CD1c-positive myeloid dendritic cell (primary cell): ENCODE results near the gene EEF1AKMT3.

Experiments
- DNase-seq: peaks from one replicate; pipeline ENCODE4 v3.0.0-alpha.2; 2016; ENCODE audit errors: extremely low spot score

Gene EEF1AKMT3

GRCh38 chr12:57772429-57773322 is at the start of gene EEF1AKMT3:
Gene EEF1AKMT3, plus strand, starts transcription at chr12:57772614. Its CDS starts 111 bp downstream, at chr12:57772725.
- DNase-seq: peak; percentile 65

GRCh38 chr12:57722716-57723629 is 49.4 kb upstream of the EEF1AKMT3 start:
- DNase-seq: no peak

- DNase-seq: no peak
Observed at GRCh38 chr12:57723630-57723962, 48.8 kb upstream of the EEF1AKMT3 start.

- DNase-seq: no peak
Observed at GRCh38 chr12:57724003-57724935, 48.1 kb upstream of the EEF1AKMT3 start.

- DNase-seq: no peak
Observed at GRCh38 chr12:57724936-57725740, 47.3 kb upstream of the EEF1AKMT3 start.

- no peak for DNase-seq
Observed at GRCh38 chr12:57725851-57726150, 46.6 kb upstream of the EEF1AKMT3 start.

- DNase-seq: no peak
Observed at GRCh38 chr12:57726151-57726883, 46.1 kb upstream of the EEF1AKMT3 start.

GRCh38 chr12:57726884-57727757 is 45.3 kb upstream of the EEF1AKMT3 start:
- no peak for DNase-seq

GRCh38 chr12:57727758-57728395 is 44.5 kb upstream of the EEF1AKMT3 start:
- DNase-seq: no peak

GRCh38 chr12:57729321-57729844 is 43.0 kb upstream of the EEF1AKMT3 start:
- DNase-seq: no peak

- no peak for DNase-seq
Observed at GRCh38 chr12:57730336-57731067, 41.9 kb upstream of the EEF1AKMT3 start.

GRCh38 chr12:57731411-57732080 is 40.9 kb upstream of the EEF1AKMT3 start:
- no peak for DNase-seq

GRCh38 chr12:57732270-57732669 is 40.1 kb upstream of the EEF1AKMT3 start:
- no peak for DNase-seq

GRCh38 chr12:57732726-57733593 is 39.5 kb upstream of the EEF1AKMT3 start:
- DNase-seq: no peak

- DNase-seq: no peak
Observed at GRCh38 chr12:57733928-57734327, 38.5 kb upstream of the EEF1AKMT3 start.

- no peak for DNase-seq
Observed at GRCh38 chr12:57734591-57734990, 37.8 kb upstream of the EEF1AKMT3 start.
